Endothelial cell (in vitro differentiated cells): Measurements from ENCODE around the gene KRI1. TPM values are rescaled to one million over a fixed set of nuclear protein-coding genes. Genes with fewer than 3 reads are reported as not detected.
A peak's percentile ranks its signal among the peaks of the same experiment; 100 is the strongest.

ENCODE experiments used
- DNase-seq: peaks from one replicate; pipeline ENCODE4 v3.0.0; 2021; ENCODE audit warnings: low spot score
- H3K27ac Mint-ChIP-seq: one replicate; pipeline ENCODE4 v1.8.0; 2021; ENCODE audit warnings: mixed read lengths, inconsistent platforms; ENCODE audit not compliant: unreplicated experiment
- H3K27me3 Mint-ChIP-seq: one replicate; pipeline ENCODE4 v1.8.0; 2021; ENCODE audit warnings: mild to moderate bottlenecking, moderate library complexity, mixed read lengths, inconsistent platforms; ENCODE audit not compliant: unreplicated experiment
- H3K36me3 Mint-ChIP-seq: one replicate; pipeline ENCODE4 v1.8.0; 2021; ENCODE audit warnings: mild to moderate bottlenecking, low read depth, mixed read lengths, inconsistent platforms; ENCODE audit not compliant: unreplicated experiment
- H3K4me1 Mint-ChIP-seq: one replicate; pipeline ENCODE4 v1.8.0; 2021; ENCODE audit warnings: mild to moderate bottlenecking, mixed read lengths, inconsistent platforms; ENCODE audit not compliant: unreplicated experiment
- H3K4me3 Mint-ChIP-seq: one replicate; pipeline ENCODE4 v1.8.0; 2021; ENCODE audit warnings: mild to moderate bottlenecking, mixed read lengths, inconsistent platforms; ENCODE audit not compliant: unreplicated experiment
- H3K9me3 Mint-ChIP-seq: one replicate; pipeline ENCODE4 v1.8.0; 2021; ENCODE audit warnings: mixed read lengths, inconsistent platforms; ENCODE audit not compliant: unreplicated experiment
- microRNA-seq: library from miRNA; unstranded; fragments of <30 nt; microRNA quantifications from one replicate; pipeline ENCODE4, GENCODE V29; 2020; ENCODE audit not compliant: unreplicated experiment
- total RNA-seq: library from RNA; stranded (reverse); fragmentation: NEBNext Ultra II Directional; extraction: Animal tissue kit (Norgen Biotek cat#: 25700); gene quantifications from one replicate; pipeline ENCODE4 v1.2.1, GENCODE V29; 2021; ENCODE audit not compliant: unreplicated experiment
- TF ChIP-seq, protein P1 (sequence below): fragments of 200-600 bp; sonication (generic); IDR thresholded peaks from one replicate; pipeline ENCODE4 v1.5.0; 2021; ENCODE audit warnings: antibody characterized with exemption; ENCODE audit not compliant: unreplicated experiment

Gene KRI1
- total RNA-seq, 1 donor from 2014 or later = 25.2 TPM

GRCh38 chr19:10508036-10508435 is 57.8 kb downstream of the KRI1 start:
- no peaks in the 10 kb centered on the region for H3K36me3 Mint-ChIP-seq

GRCh38 chr19:10505583-10506229 is 60.1 kb downstream of the KRI1 start:
- Mint-ChIP-seq H3K27ac (no peak overlapping the region), H3K36me3 (no peaks in the 10 kb centered on the region), H3K9me3 (no peaks in the 10 kb centered on the region), H3K4me1 (peaks cover 6% of the 10 kb centered on the region), H3K4me3 (no peak overlapping the region), H3K27me3 (peaks cover 3% of the 10 kb centered on the region)
- peak; percentile 80 for DNase-seq
- TF ChIP-seq, protein P1, sequence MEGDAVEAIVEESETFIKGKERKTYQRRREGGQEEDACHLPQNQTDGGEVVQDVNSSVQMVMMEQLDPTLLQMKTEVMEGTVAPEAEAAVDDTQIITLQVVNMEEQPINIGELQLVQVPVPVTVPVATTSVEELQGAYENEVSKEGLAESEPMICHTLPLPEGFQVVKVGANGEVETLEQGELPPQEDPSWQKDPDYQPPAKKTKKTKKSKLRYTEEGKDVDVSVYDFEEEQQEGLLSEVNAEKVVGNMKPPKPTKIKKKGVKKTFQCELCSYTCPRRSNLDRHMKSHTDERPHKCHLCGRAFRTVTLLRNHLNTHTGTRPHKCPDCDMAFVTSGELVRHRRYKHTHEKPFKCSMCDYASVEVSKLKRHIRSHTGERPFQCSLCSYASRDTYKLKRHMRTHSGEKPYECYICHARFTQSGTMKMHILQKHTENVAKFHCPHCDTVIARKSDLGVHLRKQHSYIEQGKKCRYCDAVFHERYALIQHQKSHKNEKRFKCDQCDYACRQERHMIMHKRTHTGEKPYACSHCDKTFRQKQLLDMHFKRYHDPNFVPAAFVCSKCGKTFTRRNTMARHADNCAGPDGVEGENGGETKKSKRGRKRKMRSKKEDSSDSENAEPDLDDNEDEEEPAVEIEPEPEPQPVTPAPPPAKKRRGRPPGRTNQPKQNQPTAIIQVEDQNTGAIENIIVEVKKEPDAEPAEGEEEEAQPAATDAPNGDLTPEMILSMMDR = peak; percentile 74

More at GRCh38 chr19:10508036-10508435, 57.8 kb downstream of the KRI1 start:
- no peak for DNase-seq
- Mint-ChIP-seq H3K27ac (no peak overlapping the region), H3K27me3 (peaks cover 5% of the 10 kb centered on the region), H3K4me1 (no peaks in the 10 kb centered on the region), H3K9me3 (no peaks in the 10 kb centered on the region), H3K4me3 (no peak overlapping the region)
- TF ChIP-seq, protein P1 = no peak

Small RNA genes within 50 kb of the gene (microRNA-seq; reads per million reads assigned to microRNA genes)
- 0.35 reads per million for gene MIR1238

Other genes with a start within 250 kb of the KRI1 start
- gene FDX2, start 250.0 kb downstream of the KRI1 start, total RNA-seq = 18.9 TPM
- 46.1 TPM for gene RAVER1, start 232.5 kb downstream of the KRI1 start, total RNA-seq
- gene ICAM3, start 226.4 kb downstream of the KRI1 start, total RNA-seq = 24.9 TPM
- 143 TPM for gene TYK2, start 185.4 kb downstream of the KRI1 start, total RNA-seq
- gene CDC37, start 162.5 kb downstream of the KRI1 start, total RNA-seq = 386 TPM
- gene PDE4A, start 145.5 kb downstream of the KRI1 start, total RNA-seq = 0.46 TPM
- gene KEAP1, start 62.7 kb downstream of the KRI1 start, total RNA-seq = 56.4 TPM
- not detected for gene S1PR5, start 48.6 kb downstream of the KRI1 start, total RNA-seq
- gene ATG4D, start 22.1 kb downstream of the KRI1 start, total RNA-seq = 11.8 TPM
- gene CDKN2D, start 3.0 kb upstream of the KRI1 start, total RNA-seq = 8.1 TPM
- gene AP1M2, start 21.3 kb upstream of the KRI1 start, total RNA-seq = 7.5 TPM
- 272 TPM for gene SLC44A2, start 59.5 kb upstream of the KRI1 start, total RNA-seq
- gene ILF3, start 88.3 kb upstream of the KRI1 start, total RNA-seq = 330 TPM
- 32.5 TPM for gene QTRT1, start 135.4 kb upstream of the KRI1 start, total RNA-seq
- 184 TPM for gene DNM2, start 152.1 kb upstream of the KRI1 start, total RNA-seq